Measurements from ENCODE around the gene PITPNC1.
A peak's percentile ranks its signal among the peaks of the same experiment; 100 is the strongest.

Gene PITPNC1

GRCh38 chr17:67449065-67449464, 72.0 kb downstream of the PITPNC1 start:
- no peaks in the 10 kb centered on the region for H3K36me3 ChIP-seq (ENCODE audit: control insufficient read depth, insufficient read depth, low read length)
- no peak for TF ChIP-seq CTCF (IDR thresholded peaks at IDR 0.05; ENCODE audit: insufficient read depth, low read length, poor library complexity, severe bottlenecking)
- H3K4me3 ChIP-seq (replicated peaks; ENCODE audit: low read depth, low read length): no peak overlapping the region
- DNase-seq (ENCODE audit: extremely low read depth, insufficient read length): no peak
- H3K27me3 ChIP-seq (replicated peaks; ENCODE audit: control insufficient read depth, insufficient read depth, low read length): no peaks in the 10 kb centered on the region

- no peak overlapping the region for H3K4me3 ChIP-seq (replicated peaks; ENCODE audit: low read depth, low read length)
- no peaks in the 10 kb centered on the region for H3K27me3 ChIP-seq (replicated peaks; ENCODE audit: control insufficient read depth, insufficient read depth, low read length)
- DNase-seq (ENCODE audit: extremely low read depth, insufficient read length): no peak
- no peaks in the 10 kb centered on the region for H3K36me3 ChIP-seq (ENCODE audit: control insufficient read depth, insufficient read depth, low read length)
- TF ChIP-seq CTCF (IDR thresholded peaks at IDR 0.05; ENCODE audit: insufficient read depth, low read length, poor library complexity, severe bottlenecking): no peak
Measured at GRCh38 chr17:67449845-67450755, 73.0 kb downstream of the PITPNC1 start.

GRCh38 chr17:67452681-67453554, 75.8 kb downstream of the PITPNC1 start:
- H3K36me3 ChIP-seq (ENCODE audit: control insufficient read depth, insufficient read depth, low read length): no peaks in the 10 kb centered on the region; the same call in 1 of the 2 replicates
- H3K27me3 ChIP-seq (replicated peaks; ENCODE audit: control insufficient read depth, insufficient read depth, low read length): no peaks in the 10 kb centered on the region
- TF ChIP-seq CTCF (IDR thresholded peaks at IDR 0.05; ENCODE audit: insufficient read depth, low read length, poor library complexity, severe bottlenecking): no peak
- H3K4me3 ChIP-seq (replicated peaks; ENCODE audit: low read depth, low read length): no peak overlapping the region
- DNase-seq (ENCODE audit: extremely low read depth, insufficient read length): no peak

- no peak for TF ChIP-seq CTCF (IDR thresholded peaks at IDR 0.05; ENCODE audit: insufficient read depth, low read length, poor library complexity, severe bottlenecking)
- no peaks in the 10 kb centered on the region for H3K27me3 ChIP-seq (replicated peaks; ENCODE audit: control insufficient read depth, insufficient read depth, low read length)
- no peaks in the 10 kb centered on the region; the same call in 1 of the 2 replicates for H3K36me3 ChIP-seq (ENCODE audit: control insufficient read depth, insufficient read depth, low read length)
- peak; percentile 44 for DNase-seq (ENCODE audit: extremely low read depth, insufficient read length)
- H3K4me3 ChIP-seq (replicated peaks; ENCODE audit: low read depth, low read length): no peak overlapping the region
Measured at GRCh38 chr17:67456103-67456502, 79.0 kb downstream of the PITPNC1 start.

GRCh38 chr17:67456889-67457288, 79.8 kb downstream of the PITPNC1 start:
- Histone ChIP-seq H3K4me3 (replicated peaks; ENCODE audit: low read depth, low read length) (no peak overlapping the region), H3K27me3 (replicated peaks; ENCODE audit: control insufficient read depth, insufficient read depth, low read length) (no peaks in the 10 kb centered on the region), H3K36me3 (ENCODE audit: control insufficient read depth, insufficient read depth, low read length) (no peaks in the 10 kb centered on the region; the same call in 1 of the 2 replicates)
- no peak for TF ChIP-seq CTCF (IDR thresholded peaks at IDR 0.05; ENCODE audit: insufficient read depth, low read length, poor library complexity, severe bottlenecking)
- no peak for DNase-seq (ENCODE audit: extremely low read depth, insufficient read length)
